ENCODE data around the gene NKD2. TPM values are rescaled to one million over a fixed set of nuclear protein-coding genes. Genes with fewer than 3 reads are reported as not detected.

NKD2 gene
- total RNA-seq, 4 donors from 2014 or later = 0.78 to 3.2 (median 1.6) TPM

DNA sequence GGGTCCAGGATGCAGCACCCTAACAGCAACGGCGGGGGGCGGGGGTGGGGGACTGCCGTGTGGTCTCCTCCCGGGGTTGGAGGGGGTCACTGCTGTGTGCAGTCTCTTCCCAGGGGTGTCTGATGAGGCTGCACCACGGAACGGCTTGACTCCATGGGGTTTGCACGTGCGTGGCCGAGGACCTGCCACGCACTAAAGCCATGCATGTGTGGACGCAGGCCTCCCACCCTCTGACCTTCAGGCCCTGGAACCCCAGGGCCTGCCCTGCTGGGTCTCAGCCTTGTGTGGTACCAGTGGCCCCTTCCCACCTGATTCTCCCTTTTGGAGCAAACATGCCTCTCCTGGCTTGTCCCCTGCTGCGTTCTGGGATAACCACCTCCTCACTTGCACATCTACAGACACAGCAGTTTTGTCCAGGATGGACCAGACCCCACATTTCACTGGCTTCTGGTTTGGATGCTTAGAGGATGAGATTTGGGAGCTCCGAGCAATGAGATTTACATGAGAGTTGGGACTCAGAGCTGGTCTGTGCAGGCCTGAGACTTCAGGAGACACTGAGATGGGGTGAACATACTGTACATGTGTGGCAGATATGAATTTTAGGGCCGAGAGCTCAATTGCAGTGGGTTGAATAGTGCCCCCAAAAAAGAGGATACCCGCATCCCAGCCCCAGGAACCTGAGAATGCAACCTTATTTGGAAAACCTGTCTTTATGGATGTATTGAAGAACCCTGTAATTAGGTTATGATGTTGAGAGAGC, 57.5 kb downstream of the NKD2 start:
- Histone ChIP-seq H3K4me3 (replicated peaks in 1 of 3) (no peak overlapping the region), H3K36me3 (peaks cover 28 to 40% of the 10 kb centered on the region in 2 donors), H3K4me1 (no peaks in the 10 kb centered on the region), H3K27ac (no peak overlapping the region), H3K9me3 (no peaks in the 10 kb centered on the region), H3K27me3 (no peaks in the 10 kb centered on the region)
- intact Hi-C loops (cut with DNase I) = no loop called here
- DNase-seq = no peak
- TF ChIP-seq, protein P1, sequence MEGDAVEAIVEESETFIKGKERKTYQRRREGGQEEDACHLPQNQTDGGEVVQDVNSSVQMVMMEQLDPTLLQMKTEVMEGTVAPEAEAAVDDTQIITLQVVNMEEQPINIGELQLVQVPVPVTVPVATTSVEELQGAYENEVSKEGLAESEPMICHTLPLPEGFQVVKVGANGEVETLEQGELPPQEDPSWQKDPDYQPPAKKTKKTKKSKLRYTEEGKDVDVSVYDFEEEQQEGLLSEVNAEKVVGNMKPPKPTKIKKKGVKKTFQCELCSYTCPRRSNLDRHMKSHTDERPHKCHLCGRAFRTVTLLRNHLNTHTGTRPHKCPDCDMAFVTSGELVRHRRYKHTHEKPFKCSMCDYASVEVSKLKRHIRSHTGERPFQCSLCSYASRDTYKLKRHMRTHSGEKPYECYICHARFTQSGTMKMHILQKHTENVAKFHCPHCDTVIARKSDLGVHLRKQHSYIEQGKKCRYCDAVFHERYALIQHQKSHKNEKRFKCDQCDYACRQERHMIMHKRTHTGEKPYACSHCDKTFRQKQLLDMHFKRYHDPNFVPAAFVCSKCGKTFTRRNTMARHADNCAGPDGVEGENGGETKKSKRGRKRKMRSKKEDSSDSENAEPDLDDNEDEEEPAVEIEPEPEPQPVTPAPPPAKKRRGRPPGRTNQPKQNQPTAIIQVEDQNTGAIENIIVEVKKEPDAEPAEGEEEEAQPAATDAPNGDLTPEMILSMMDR (IDR thresholded peaks at IDR 0.05) = no peak
- no peak for TF ChIP-seq POLR2A (IDR thresholded peaks at IDR 0.05)
- 94 to 98% methylated on average over 3 to 9 of the region's 16 CpGs for WGBS, 2 donors

DNA sequence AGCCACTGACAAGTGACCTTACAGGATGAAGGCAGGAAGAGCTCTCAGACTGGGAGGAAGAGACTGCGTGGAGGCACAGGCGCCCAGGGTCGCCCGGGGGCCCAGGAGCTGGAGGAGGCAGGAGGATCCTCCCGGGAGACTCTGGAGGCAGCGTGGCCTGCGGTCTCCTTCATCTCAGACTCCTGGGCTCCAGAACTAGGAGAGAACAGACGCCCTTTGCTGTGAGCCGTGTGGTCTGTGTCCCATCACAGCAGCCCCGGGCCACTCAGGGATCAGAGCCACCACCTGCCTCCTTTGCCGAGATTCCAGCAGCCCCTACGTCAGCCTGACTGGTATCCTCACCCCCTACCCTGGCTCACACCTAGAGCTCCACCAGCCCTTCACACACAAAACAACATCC, 58.1 kb downstream of the NKD2 start:
- WGBS, 2 donors = 89 to 94% methylated on average over 9 to 11 of the region's 12 CpGs
- no peaks in the 10 kb centered on the region for H3K27me3 ChIP-seq
- no peak for DNase-seq
- no peaks in the 10 kb centered on the region for H3K9me3 ChIP-seq
- H3K36me3 ChIP-seq = peaks cover 28 to 40% of the 10 kb centered on the region in 2 donors
- no peak overlapping the region for H3K4me3 ChIP-seq (replicated peaks in 1 of 3)
- no peaks in the 10 kb centered on the region for H3K4me1 ChIP-seq
- H3K27ac ChIP-seq = no peak overlapping the region
- TF ChIP-seq, protein P1 (IDR thresholded peaks at IDR 0.05) = no peak
- no peak for TF ChIP-seq POLR2A (IDR thresholded peaks at IDR 0.05)
- intact Hi-C loops (cut with DNase I) = no loop called here

DNA sequence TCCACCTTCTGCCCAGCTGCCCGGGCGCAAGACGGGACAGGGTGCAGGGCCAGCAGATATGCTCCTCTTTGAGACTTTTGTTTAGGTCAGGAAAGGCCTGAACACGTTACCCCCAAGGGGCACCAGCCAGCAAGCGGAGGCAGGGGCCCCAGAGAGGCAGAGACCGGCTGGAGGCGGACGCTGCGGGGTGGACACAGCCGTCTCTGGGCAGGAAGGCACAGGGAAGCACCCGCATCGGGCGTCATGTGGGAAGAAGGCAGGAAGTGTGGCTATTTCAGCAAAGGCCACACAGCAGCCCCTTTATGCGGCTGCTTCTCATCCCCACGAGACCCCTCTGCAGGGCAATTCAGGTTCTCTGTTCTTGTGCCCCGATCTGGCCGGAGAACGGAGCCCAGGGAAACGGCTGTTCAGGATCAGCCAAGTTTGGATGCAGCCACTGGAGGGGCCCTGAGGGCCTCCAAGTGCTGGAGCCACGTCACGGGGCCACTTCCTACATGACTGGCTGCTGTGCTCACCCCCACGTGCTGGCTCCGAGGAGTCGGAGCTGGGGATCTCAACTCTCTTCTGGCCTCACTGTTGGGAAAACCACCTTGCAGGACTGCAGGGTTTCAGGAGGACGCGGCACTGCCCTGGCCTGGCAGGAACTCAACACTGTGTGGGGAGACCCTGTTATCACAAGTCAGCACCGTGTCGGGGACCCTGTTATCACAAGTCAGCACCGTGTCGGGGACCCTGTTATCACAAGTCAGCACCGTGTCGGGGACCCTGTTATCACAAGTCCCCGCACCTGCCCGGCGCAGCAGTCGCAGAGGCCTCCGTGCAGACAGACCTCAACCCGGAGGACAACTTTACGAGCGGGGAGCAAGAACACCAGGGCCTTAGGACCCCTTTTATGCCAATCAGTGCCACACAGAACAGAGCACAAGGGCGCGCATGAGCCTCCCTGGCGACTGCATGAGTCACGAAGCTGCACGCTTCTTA, 58.8 kb downstream of the NKD2 start:
- Histone ChIP-seq H3K9me3 (no peaks in the 10 kb centered on the region), H3K36me3 (peaks cover 24 to 39% of the 10 kb centered on the region in 2 donors), H3K4me1 (no peaks in the 10 kb centered on the region), H3K4me3 (replicated peaks in 1 of 3) (no peak overlapping the region), H3K27me3 (no peaks in the 10 kb centered on the region), H3K27ac (no peak overlapping the region)
- intact Hi-C loops (cut with DNase I) = no loop called here
- DNase-seq = no peak
- WGBS, 2 donors = 90 to 92% methylated on average over 32 to 42 of the region's 45 CpGs
- TF ChIP-seq, protein P1 (IDR thresholded peaks at IDR 0.05) = no peak
- no peak for TF ChIP-seq POLR2A (IDR thresholded peaks at IDR 0.05)

DNA sequence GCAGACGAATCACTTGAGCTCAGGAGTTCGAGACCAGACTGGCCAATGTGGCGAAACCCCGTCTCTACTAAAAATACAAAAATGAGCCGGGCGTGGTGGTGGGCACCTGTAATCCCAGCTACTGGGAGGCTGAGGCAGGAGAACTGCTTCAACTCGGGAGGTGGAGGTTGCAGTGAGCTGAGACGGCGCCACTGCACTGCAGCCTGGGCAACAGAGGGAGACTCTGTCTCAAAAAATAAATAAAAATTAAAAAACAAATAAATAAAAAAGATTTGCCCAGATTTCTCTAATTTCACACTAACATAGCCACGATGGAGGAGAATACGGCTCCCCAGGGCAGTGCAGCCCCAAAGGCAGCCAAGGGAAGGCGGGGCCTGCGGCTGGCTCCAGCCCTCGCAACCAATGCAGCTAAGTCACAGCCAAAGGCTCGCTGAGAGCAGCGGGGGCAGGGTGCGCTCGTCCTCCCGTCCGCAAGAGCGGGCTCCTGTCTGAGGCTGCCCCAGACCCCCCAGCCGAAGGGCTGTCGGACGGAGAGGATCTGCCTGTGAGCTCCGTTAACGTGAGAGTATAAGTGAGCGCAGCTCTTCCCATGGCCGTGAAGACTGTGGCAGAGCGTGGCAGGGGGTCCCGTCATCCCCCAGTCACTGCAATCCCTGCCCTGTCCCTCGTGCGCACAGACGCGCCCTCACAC, 59.7 kb downstream of the NKD2 start:
- H3K9me3 ChIP-seq = no peaks in the 10 kb centered on the region
- WGBS, 2 donors = 87 to 89% methylated on average over 23 to 30 of the region's 34 CpGs
- intact Hi-C loops (cut with DNase I) = no loop called here

More for the DNA sequence above, 59.7 kb downstream of the NKD2 start:
- Histone ChIP-seq H3K4me1 (no peaks in the 10 kb centered on the region), H3K27me3 (no peaks in the 10 kb centered on the region), H3K4me3 (replicated peaks in 1 of 3) (no peak overlapping the region), H3K36me3 (peaks cover 17 to 32% of the 10 kb centered on the region in 2 donors), H3K27ac (no peak overlapping the region)
- no peak for DNase-seq
- no peak for TF ChIP-seq POLR2A (IDR thresholded peaks at IDR 0.05)
- TF ChIP-seq, protein P1 (IDR thresholded peaks at IDR 0.05) = no peak
